ENCODE data around the gene VPS51. TPM values are rescaled to one million over a fixed set of nuclear protein-coding genes. Genes with fewer than 3 reads are reported as not detected.

The VPS51 gene
- total and polyA plus RNA-seq, 10 of the 15 experiments (the other 5 are each of a cell fraction or from before 2014, with no cell fraction given) = 1.5 to 279 (median 53.2) TPM

- CTCF ChIA-PET = interaction anchor here (1.2 to 6.7 kb wide), 7 partner anchors 9 to 179 kb away, joined by 3 to 40 read pairs (median 6); partner anchors contain the start of genes CAPN1, CDC42EP2, FAU and MRPL49
- Histone ChIP-seq H3K9me3 (replicated peaks; ENCODE audit: control insufficient read depth, insufficient read depth, low read length) (no peaks in the 10 kb centered on the region), H3K27ac (ENCODE audit: control insufficient read depth, insufficient read depth) (no peak overlapping the region), H3K4me2 (ENCODE audit: control insufficient read depth, insufficient read depth) (no peak overlapping the region), H3K4me1 (ENCODE audit: control insufficient read depth, insufficient read depth, low read length) (peaks cover 11% of the 10 kb centered on the region), H2AFZ (ENCODE audit: control insufficient read depth, low read depth, low read length) (no peak overlapping the region), H3K79me2 (ENCODE audit: control insufficient read depth, insufficient read depth, low read length) (peaks cover 35% of the 10 kb centered on the region), H3K4me3 (no peak overlapping the region), H4K20me1 (ENCODE audit: control insufficient read depth, insufficient read depth) (no peaks in the 10 kb centered on the region), H3K36me3 (ENCODE audit: control insufficient read depth in 2 of 2, insufficient read depth in 2 of 2, low read length in 1 of 2) (peaks cover 0 to 4% of the 10 kb centered on the region in 2 experiments; a peak in 3 of 4 replicates), H3K9ac (ENCODE audit: control insufficient read depth, insufficient read depth, low read length) (no peak overlapping the region), H3K27me3 (replicated peaks in 1 of 2; ENCODE audit: control insufficient read depth in 2 of 2, insufficient read depth in 2 of 2, low read length in 1 of 2) (no peaks in the 10 kb centered on the region)
- RAD21 ChIA-PET (ENCODE audit: unreplicated experiment) = interaction anchor here (0.5 to 3.0 kb wide), 4 partner anchors 15 to 139 kb away, joined by 3 to 25 read pairs (median 12); partner anchors contain the start of genes CAPN1, FAU and MRPL49
- in situ Hi-C loops (cut with MboI) (no loop called here), intact Hi-C loops (cut with micrococcal nuclease; ENCODE audit: unreplicated experiment) (loop anchor here (10.0 kb wide), 1 partner anchor 118 kb away; no protein-coding TSS in a partner anchor)
- POLR2A ChIA-PET = interaction anchor here (0.6 to 2.5 kb wide), 5 partner anchors 13 to 126 kb away, joined by 4 to 9 read pairs (median 5); partner anchors contain the start of genes FAU, MRPL49, POLA2 and TM7SF2
- ATAC-seq (no peak), FAIRE-seq (no peak), DNase-seq (ENCODE audit: low read depth, low spot score) (no peak)
- SMC1A ChIA-PET (ENCODE audit: uncharacterized antibody, unreplicated experiment) = interaction anchor here (0.6 to 2.3 kb wide), 7 partner anchors 8 to 193 kb away, joined by 4 to 13 read pairs (median 6); partner anchors contain the start of genes FAU and MRPL49
- 94% methylated on average over 15 of the region's 15 CpGs for WGBS (ENCODE audit: insufficient coverage, insufficient replicate concordance, low lambda C conversion rate, missing lambda C conversion rate)
- no TSS peak for BruUV-seq (replicated peaks)
- TF ChIP-seq MEF2A (IDR thresholded peaks at IDR 0.05; ENCODE audit: insufficient read depth, low read depth, low read length) (no peak), BCLAF1 (IDR thresholded peaks at IDR 0.05) (no peak), IRF4 (IDR thresholded peaks at IDR 0.05; ENCODE audit: low read depth, low read length) (no peak), YY1 (IDR thresholded peaks at IDR 0.05; ENCODE audit: low read depth, low read length) (no peak), SREBF1 (IDR thresholded peaks at IDR 0.05; ENCODE audit: low read length) (no peak), NKRF (conservative IDR thresholded peaks at IDR 0.05) (no peak), FOS (IDR thresholded peaks at IDR 0.05; ENCODE audit: borderline replicate concordance, extremely low read depth, insufficient read length) (no peak), ZBTB11 (CRISPR knock-in tag; IDR thresholded peaks at IDR 0.05) (no peak), SREBF2 (IDR thresholded peaks at IDR 0.05; ENCODE audit: low read length) (no peak), CBX3 (IDR thresholded peaks at IDR 0.05; ENCODE audit: borderline replicate concordance, low read depth) (no peak)
- TF ChIP-seq, protein P1, sequence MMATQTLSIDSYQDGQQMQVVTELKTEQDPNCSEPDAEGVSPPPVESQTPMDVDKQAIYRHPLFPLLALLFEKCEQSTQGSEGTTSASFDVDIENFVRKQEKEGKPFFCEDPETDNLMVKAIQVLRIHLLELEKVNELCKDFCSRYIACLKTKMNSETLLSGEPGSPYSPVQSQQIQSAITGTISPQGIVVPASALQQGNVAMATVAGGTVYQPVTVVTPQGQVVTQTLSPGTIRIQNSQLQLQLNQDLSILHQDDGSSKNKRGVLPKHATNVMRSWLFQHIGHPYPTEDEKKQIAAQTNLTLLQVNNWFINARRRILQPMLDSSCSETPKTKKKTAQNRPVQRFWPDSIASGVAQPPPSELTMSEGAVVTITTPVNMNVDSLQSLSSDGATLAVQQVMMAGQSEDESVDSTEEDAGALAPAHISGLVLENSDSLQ (IDR thresholded peaks at IDR 0.05) = no peak
Measured at GRCh38 chr11:65136515-65137096, 40.6 kb downstream of the VPS51 start.

All from GM12878 (cell line).